GM21360 (cell line): Measurements from ENCODE around the gene C6orf15.
"Not testable (repeated sequence)": the region's sequence is repeated elsewhere in the genome, so short reads cannot be mapped to it uniquely, and the experiment has no call there.

Experiments used
- ATAC-seq: cut with Tn5 transposase; IDR thresholded peaks from one replicate; pipeline ENCODE4 v1.9.1; 2021; ENCODE audit warnings: mild to moderate bottlenecking, moderate library complexity; ENCODE audit not compliant: unreplicated experiment

C6orf15 gene

GRCh38 chr6:31070711-31071197, 41.6 kb downstream of the C6orf15 start:
- ATAC-seq = no peak

- no peak for ATAC-seq
Observed at GRCh38 chr6:31068669-31069340, 43.6 kb downstream of the C6orf15 start.

- not testable (repeated sequence) for ATAC-seq
Observed at GRCh38 chr6:31067891-31068668, 44.3 kb downstream of the C6orf15 start.

- ATAC-seq = not testable (repeated sequence)
Observed at GRCh38 chr6:31067028-31067427, 45.3 kb downstream of the C6orf15 start.

GRCh38 chr6:31065556-31065955, 46.8 kb downstream of the C6orf15 start:
- no peak for ATAC-seq

- ATAC-seq = no peak
Observed at GRCh38 chr6:31063906-31064435, 48.4 kb downstream of the C6orf15 start.
